Measurements from ENCODE around the gene FGFR1OP2. TPM values are rescaled to one million over a fixed set of nuclear protein-coding genes. Genes with fewer than 3 reads are reported as not detected.

The FGFR1OP2 gene
- total and polyA plus RNA-seq, 2 of the 8 experiments (the other 6 are each of a cell fraction or from before 2014, with no cell fraction given): 8.8 to 34.4 TPM

GRCh38 chr12:26938701-26939062, 412 bp downstream of the FGFR1OP2 start:
- Histone ChIP-seq H2BK12ac (ENCODE audit: low read depth, low read length) (no peak overlapping the region), H2BK120ac (replicated peaks; ENCODE audit: low read depth, low read length) (no peak overlapping the region), H3K4me2 (ENCODE audit: insufficient read depth in 1 of 2, low read depth in 2 of 2, low read length in 2 of 2) (peak overlapping the region; percentile 63 to 90), H3K9ac (replicated peaks in 1 of 4; ENCODE audit: extremely low read depth in 1 of 4, low read depth in 3 of 4, low read length in 3 of 4) (peak overlapping the region; percentile 92 to 97 (median 95)), H2BK15ac (ENCODE audit: low read length) (no peak overlapping the region), H3K27ac (ENCODE audit: low read depth, low read length) (peak overlapping the region; percentile 85), H3K79me1 (ENCODE audit: low read depth, low read length) (peaks cover 2% of the 10 kb centered on the region; the same call in 1 of the 2 replicates), H4K8ac (ENCODE audit: extremely low read depth, insufficient read depth, low read length) (peak overlapping the region; percentile 98), H3K27me3 (replicated peaks in 1 of 4; ENCODE audit: control insufficient read depth in 3 of 4, extremely low read depth in 1 of 4, insufficient read depth in 3 of 4, low read length in 3 of 4) (no peaks in the 10 kb centered on the region), H4K20me1 (replicated peaks in 1 of 2; ENCODE audit: control insufficient read depth in 1 of 2, insufficient read depth in 2 of 2, low read length in 2 of 2) (peaks cover 4% of the 10 kb centered on the region in 2 experiments), H2BK20ac (ENCODE audit: low read length) (no peak overlapping the region), H2BK5ac (ENCODE audit: low read depth, low read length) (peak overlapping the region; percentile 53; the same call in 1 of the 2 replicates), H3K18ac (ENCODE audit: extremely low read depth, low read length) (no peak overlapping the region; the same call in 1 of the 2 replicates), H3K4ac (replicated peaks; ENCODE audit: insufficient read length, low read depth, low read length) (no peak overlapping the region), H3K36me3 (ENCODE audit: control insufficient read depth in 2 of 4, insufficient read depth in 4 of 4, low read length in 3 of 4) (peaks cover 0 to 1% (median 0%) of the 10 kb centered on the region in 4 experiments; a peak in 1 of 8 replicates), H2AFZ (ENCODE audit: low read length) (peak overlapping the region; percentile 87), H3K4me3 (ENCODE audit: extremely low read depth in 1 of 4, insufficient read depth in 2 of 4, low read depth in 3 of 4, low read length in 4 of 4) (peak overlapping the region; percentile 93 to 97 (median 96)), H3K56ac (replicated peaks; ENCODE audit: insufficient read length, low read depth, low read length) (peak overlapping the region; percentile 91), H3K9me3 (ENCODE audit: insufficient read depth in 2 of 2, low read depth in 1 of 2, low read length in 1 of 2) (no peaks in the 10 kb centered on the region), H4K91ac (replicated peaks; ENCODE audit: insufficient read length, low read length) (no peak overlapping the region), H4K5ac (ENCODE audit: insufficient read length, low read depth, low read length) (peak overlapping the region; percentile 94), H2AK5ac (ENCODE audit: low read depth, low read length) (no peak overlapping the region), H3K4me1 (replicated peaks in 1 of 4; ENCODE audit: control insufficient read depth in 3 of 4, insufficient read depth in 4 of 4, low read length in 3 of 4) (peaks cover 0 to 5% (median 3%) of the 10 kb centered on the region in 4 experiments; a peak in 6 of 7 replicates), H3K79me2 (ENCODE audit: control insufficient read depth in 1 of 2, insufficient read depth in 2 of 2, low read length in 2 of 2) (peaks cover 5 to 81% of the 10 kb centered on the region in 2 experiments; a peak in 3 of 4 replicates), H3K23me2 (ENCODE audit: low read depth, low read length) (peaks cover 5% of the 10 kb centered on the region), H3K14ac (ENCODE audit: insufficient read length) (no peak overlapping the region), H3K23ac (ENCODE audit: insufficient read length) (no peak overlapping the region)
- ChIA-PET CTCF (ENCODE audit: partially characterized antibody) (interaction anchor here (0.6 kb wide), 1 partner anchor 25 kb away, joined by 4 read pairs; no protein-coding TSS in a partner anchor), POLR2A (ENCODE audit: partially characterized antibody) (interaction anchor here (0.7 to 1.2 kb wide), 8 partner anchors 15 to 394 kb away, joined by 3 to 4 read pairs (median 4); partner anchors contain the start of genes BMAL2, ITPR2, MED21 and TM7SF3)
- no peak for FAIRE-seq
- DNase-seq (ENCODE audit: low read depth in 1 of 2, low spot score in 2 of 2): no peak
- TF ChIP-seq SIN3A (conservative IDR thresholded peaks at IDR 0.05 in 1 of 2, IDR thresholded peaks at IDR 0.05 in 1 of 2; ENCODE audit: low read depth in 1 of 2, low read length in 2 of 2) (peak; percentile 10 to 35; a peak in 1 of 4 replicates), CHD1 (IDR thresholded peaks at IDR 0.05; ENCODE audit: low read depth, low read length) (0 out of 2 replicates have a peak, but pooled peaks have one; percentile 27), KDM5A (IDR thresholded peaks at IDR 0.05; ENCODE audit: low read length) (0 out of 2 replicates have a peak, but pooled peaks have one; percentile 1), POU5F1 (IDR thresholded peaks at IDR 0.05; ENCODE audit: low read depth, low read length) (no peak), KDM4A (IDR thresholded peaks at IDR 0.05; ENCODE audit: low read depth, low read length, severe bottlenecking) (peak; percentile 40)
- TF ChIP-seq, protein P1, sequence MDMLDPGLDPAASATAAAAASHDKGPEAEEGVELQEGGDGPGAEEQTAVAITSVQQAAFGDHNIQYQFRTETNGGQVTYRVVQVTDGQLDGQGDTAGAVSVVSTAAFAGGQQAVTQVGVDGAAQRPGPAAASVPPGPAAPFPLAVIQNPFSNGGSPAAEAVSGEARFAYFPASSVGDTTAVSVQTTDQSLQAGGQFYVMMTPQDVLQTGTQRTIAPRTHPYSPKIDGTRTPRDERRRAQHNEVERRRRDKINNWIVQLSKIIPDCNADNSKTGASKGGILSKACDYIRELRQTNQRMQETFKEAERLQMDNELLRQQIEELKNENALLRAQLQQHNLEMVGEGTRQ (IDR thresholded peaks at IDR 0.05; ENCODE audit: low read length): no peak
- WGBS, 2 experiments (ENCODE audit: extremely low coverage in 1 of 2, insufficient coverage in 1 of 2, insufficient read length in 1 of 2, insufficient replicate concordance in 2 of 2, low coverage in 1 of 2, low lambda C conversion rate in 2 of 2, missing lambda C conversion rate in 1 of 2): 1% methylated on average over 28 of the region's 28 CpGs; no CpG with 5 or more reads in 1 of the 2 experiments
